ENCODE results near the gene OCRL. TPM values are rescaled to one million over a fixed set of nuclear protein-coding genes. Genes with fewer than 3 reads are reported as not detected.

OCRL gene
- total RNA-seq, 6 donors from 2014 or later: 11.8 to 22.0 (median 17.7) TPM

- Histone ChIP-seq H3K4me3 (no peak overlapping the region), H3K4me1 (peaks cover 0 to 4% (median 1%) of the 10 kb centered on the region in 4 donors), H3K9me3 (peaks cover 0 to 6% (median 0%) of the 10 kb centered on the region in 4 donors), H3K27me3 (no peaks in the 10 kb centered on the region), H3K36me3 (no peaks in the 10 kb centered on the region), H3K27ac (no peak overlapping the region)
- WGBS, 2 donors: 43 to 66% methylated on average over 3 of the region's 3 CpGs
- no peak for TF ChIP-seq EP300 (IDR thresholded peaks at IDR 0.05)
- no peak for TF ChIP-seq CTCF (IDR thresholded peaks at IDR 0.05)
- no peak for TF ChIP-seq POLR2AphosphoS5 (IDR thresholded peaks at IDR 0.05)
- no peak for TF ChIP-seq POLR2A (IDR thresholded peaks at IDR 0.05)
- DNase-seq (no peak), ATAC-seq (ENCODE audit: low FRiP score in 2 of 2) (no peak)
Measured at GRCh38 chrX:129641941-129642340, 101.9 kb downstream of the OCRL start.

Small RNAs within 50 kb of the gene (small RNA-seq; reads per million reads assigned to genes)
- 0 reads per million in 4 donors for gene RF01169

Other genes with a start within 250 kb of the OCRL start
- 10 to 100 TPM; 18.3 to 44.7 (median 29.5) TPM for gene SMARCA1, start 16.8 kb upstream of the OCRL start, total RNA-seq
- gene APLN, start 114.7 kb downstream of the OCRL start, total RNA-seq: 10 to 100 TPM in 1 of 6 donors, 1 to 10 TPM in 3, under 1 TPM in 1, not detected in 1; 0.49 to 14.2 (median 1.7) TPM
- 1 to 10 TPM in 3 of 6 donors, under 1 TPM in 1, not detected in 2; 0.91 to 5.1 (median 2.5) TPM for gene XPNPEP2, start 198.7 kb downstream of the OCRL start, total RNA-seq
- 10 to 100 TPM; 21.5 to 60.3 (median 37.9) TPM for gene SASH3, start 239.7 kb downstream of the OCRL start, total RNA-seq

Measured in upper lobe of left lung (tissue), 6 donors.